Bladder microvascular endothelial cell (primary cell): ENCODE data around the gene WDR41. TPM values are rescaled to one million over a fixed set of nuclear protein-coding genes. Genes with fewer than 3 reads are reported as not detected.

Experiments used
- total RNA-seq: library from RNA; depleted of rRNA; stranded (reverse); fragments of >200 nt; gene quantifications from 2 replicates; pipeline ENCODE4 v1.2.3, GENCODE V29; 2014

Gene WDR41
- 45.8 and 65.3 TPM in 2 replicates for total RNA-seq

GRCh38 chr5:77491783-77492652 lies at the start of gene WDR41:
TSS of gene WDR41 (minus strand) at chr5:77492316. CDS start at chr5:77492220, 96 bp downstream.

Other genes with a start within 250 kb of the WDR41 start
- gene OTP, start 146.4 kb upstream of the WDR41 start, total RNA-seq, result not detected in 2 replicates